ENCODE measurements around the gene STH. TPM values are rescaled to one million over a fixed set of nuclear protein-coding genes. Genes with fewer than 3 reads are reported as not detected.

The STH gene
- total and polyA plus RNA-seq, 3 donors from 2014 or later, result 1.3 TPM; not detected in 2

GRCh38 chr17:46025510-46026165, 26.6 kb downstream of the STH start:
- Histone ChIP-seq H3K36me3 (ENCODE audit: low read depth, missing control alignments) (no peaks in the 10 kb centered on the region), H3K27ac (no peak overlapping the region), H3K4me3 (no peak overlapping the region), H3K27me3 (no peaks in the 10 kb centered on the region), H3K9me3 (no peaks in the 10 kb centered on the region), H3K4me1 (peaks cover 2% of the 10 kb centered on the region)
- DNase-seq, result no peak
- TF ChIP-seq POLR2A (IDR thresholded peaks at IDR 0.05) (no peak), CTCF (IDR thresholded peaks at IDR 0.05) (no peak)
- WGBS, 2 donors, result 89 to 92% methylated on average over 8 of the region's 8 CpGs
- intact Hi-C loops (cut with DNase I; ENCODE audit: low total_unique reads), result no loop called here

GRCh38 chr17:46026166-46027047, 27.4 kb downstream of the STH start:
- H3K27ac ChIP-seq, result no peak overlapping the region

GRCh38 chr17:46027048-46027975, 28.3 kb downstream of the STH start:
- 70 to 76% methylated on average over 12 of the region's 12 CpGs for WGBS, 2 donors
- Histone ChIP-seq H3K4me1 (peaks cover 2% of the 10 kb centered on the region), H3K27me3 (no peaks in the 10 kb centered on the region), H3K27ac (no peak overlapping the region), H3K9me3 (no peaks in the 10 kb centered on the region), H3K36me3 (ENCODE audit: low read depth, missing control alignments) (no peaks in the 10 kb centered on the region), H3K4me3 (no peak overlapping the region)
- intact Hi-C loops (cut with DNase I; ENCODE audit: low total_unique reads), result no loop called here
- no peak for TF ChIP-seq POLR2A (IDR thresholded peaks at IDR 0.05)
- no peak for TF ChIP-seq CTCF (IDR thresholded peaks at IDR 0.05)
- no peak for DNase-seq

More at GRCh38 chr17:46026166-46027047, 27.4 kb downstream of the STH start:
- no peaks in the 10 kb centered on the region for H3K27me3 ChIP-seq
- TF ChIP-seq CTCF (IDR thresholded peaks at IDR 0.05) (no peak), POLR2A (IDR thresholded peaks at IDR 0.05) (no peak)
- no peak for DNase-seq
- no peaks in the 10 kb centered on the region for H3K36me3 ChIP-seq (ENCODE audit: low read depth, missing control alignments)
- intact Hi-C loops (cut with DNase I; ENCODE audit: low total_unique reads), result no loop called here
- peaks cover 2% of the 10 kb centered on the region for H3K4me1 ChIP-seq
- H3K4me3 ChIP-seq, result no peak overlapping the region
- WGBS, 2 donors, result 82 to 83% methylated on average over 8 to 17 of the region's 17 CpGs
- H3K9me3 ChIP-seq, result no peaks in the 10 kb centered on the region

GRCh38 chr17:46027976-46028325, 28.9 kb downstream of the STH start:
- H3K27ac ChIP-seq, result no peak overlapping the region
- intact Hi-C loops (cut with DNase I; ENCODE audit: low total_unique reads), result no loop called here

More at GRCh38 chr17:46027976-46028325, 28.9 kb downstream of the STH start:
- no peaks in the 10 kb centered on the region for H3K9me3 ChIP-seq
- 75 to 84% methylated on average over 4 of the region's 4 CpGs for WGBS, 2 donors
- no peak overlapping the region for H3K4me3 ChIP-seq
- no peak for TF ChIP-seq POLR2A (IDR thresholded peaks at IDR 0.05)
- TF ChIP-seq CTCF (IDR thresholded peaks at IDR 0.05), result no peak
- H3K36me3 ChIP-seq (ENCODE audit: low read depth, missing control alignments), result no peaks in the 10 kb centered on the region
- no peak for DNase-seq
- peaks cover 2% of the 10 kb centered on the region for H3K4me1 ChIP-seq
- H3K27me3 ChIP-seq, result no peaks in the 10 kb centered on the region

All from testis (tissue), 3 donors.